Measurements from ENCODE around the gene SLCO6A1.

SLCO6A1 gene

GRCh38 chr5:102450313-102450990 lies 48.3 kb downstream of the SLCO6A1 start:
- no peak for DNase-seq

DNA sequence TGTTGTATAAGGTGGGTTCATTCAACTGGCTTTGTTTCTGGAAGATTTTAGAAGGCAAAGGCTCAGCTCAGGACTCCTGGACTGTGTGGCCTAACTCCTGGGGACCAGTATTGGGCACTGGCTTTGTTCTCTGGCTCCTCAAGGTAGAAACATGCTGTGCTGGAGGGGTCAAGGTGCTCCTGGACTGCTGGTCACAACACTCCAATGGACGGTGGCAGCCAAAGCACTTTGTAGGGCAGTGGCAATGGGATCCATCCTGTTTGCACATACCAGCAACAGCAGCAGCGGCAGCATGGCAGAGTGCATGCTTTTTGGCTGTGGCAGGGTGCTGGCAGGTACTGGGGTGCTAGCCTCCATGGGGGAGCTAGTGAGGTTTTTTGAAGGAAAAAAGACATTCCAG lies 65.3 kb downstream of the SLCO6A1 start:
- no peak for DNase-seq

- DNase-seq, result no peak
These were observed 77.2 kb downstream of the SLCO6A1 start for GRCh38 chr5:102421647-102422046.

- no peak for DNase-seq
These were observed 80.3 kb downstream of the SLCO6A1 start for GRCh38 chr5:102418531-102418930.

DNA sequence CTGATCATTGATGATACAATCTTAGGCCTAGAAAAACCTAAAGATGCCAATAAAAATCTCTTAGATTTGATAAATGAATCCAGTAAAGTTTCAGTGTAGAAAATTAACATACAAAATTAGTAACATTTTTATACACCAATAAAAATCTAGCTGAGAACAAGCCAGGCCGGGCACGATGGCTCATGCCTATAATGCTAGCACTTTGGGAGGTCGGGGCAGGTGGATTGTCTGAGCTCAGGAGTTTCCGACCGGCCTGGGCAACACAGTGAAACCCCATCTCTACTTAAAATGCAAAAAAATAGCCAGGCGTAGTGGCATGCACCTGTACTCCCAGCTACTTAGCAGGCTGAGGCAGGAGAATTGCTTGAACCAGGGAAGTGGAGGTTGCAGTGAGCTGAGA lies 84.4 kb downstream of the SLCO6A1 start:
- DNase-seq, result no peak

- no peak for DNase-seq
These were observed 110.6 kb downstream of the SLCO6A1 start for GRCh38 chr5:102388235-102388634.

DNA sequence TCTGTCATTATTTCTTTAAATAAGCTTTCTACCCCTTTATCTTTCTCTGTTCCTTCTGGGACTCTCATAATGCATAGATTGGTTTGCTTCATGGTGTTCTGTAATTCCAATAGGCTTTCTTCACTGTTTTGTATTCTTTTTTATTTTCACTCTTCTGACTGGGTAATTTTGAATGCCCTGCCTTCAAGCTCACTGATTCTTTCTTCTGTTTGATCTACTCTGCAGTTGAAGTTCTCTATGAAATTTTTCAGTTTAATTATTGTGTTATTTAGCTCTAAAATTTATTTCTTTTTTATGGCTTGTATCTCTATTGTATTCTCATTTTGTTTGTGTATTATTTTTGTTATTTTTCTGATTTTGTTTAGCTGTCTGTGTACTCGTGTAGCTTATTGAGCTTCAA lies 113.4 kb downstream of the SLCO6A1 start:
- DNase-seq, result no peak

DNA sequence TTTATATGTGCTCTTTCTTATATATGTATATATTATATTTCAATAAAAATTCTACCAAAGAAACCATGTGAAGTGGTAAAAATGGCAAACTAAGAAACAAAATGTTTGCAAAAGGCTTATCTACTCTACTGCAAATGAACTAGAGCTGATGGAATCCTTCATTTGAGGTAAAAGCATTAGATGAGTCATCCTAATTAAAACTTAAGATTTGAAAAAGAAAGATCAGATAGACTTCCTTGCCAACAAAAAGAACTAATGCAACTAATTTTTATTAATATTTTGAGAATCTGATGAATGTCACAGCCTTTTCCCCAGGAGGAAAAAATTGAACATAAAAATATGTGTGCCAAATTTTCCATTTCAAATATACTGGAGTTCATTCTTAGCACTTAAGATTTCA lies 118.6 kb downstream of the SLCO6A1 start:
- no peak for DNase-seq

GRCh38 chr5:102375876-102376275 lies 122.9 kb downstream of the SLCO6A1 start:
- DNase-seq, result no peak

DNA sequence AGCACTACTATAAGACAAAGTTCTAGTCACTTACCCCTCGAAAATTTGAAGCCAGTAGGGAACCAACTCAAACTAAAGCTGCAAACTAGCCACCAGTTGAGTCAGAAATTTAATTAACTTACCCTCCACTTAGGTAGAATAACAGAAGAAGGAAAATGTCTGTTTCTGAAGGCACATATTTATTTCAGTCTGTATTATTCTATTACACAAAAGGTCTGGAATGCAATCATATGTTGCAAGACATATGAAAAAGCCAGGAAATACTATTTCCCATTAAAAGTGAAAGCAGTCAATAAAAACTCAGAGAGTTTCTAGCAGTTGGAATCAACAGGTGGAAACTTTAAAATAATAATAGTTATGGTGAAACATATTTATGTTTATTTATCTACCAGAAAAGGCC lies 123.5 kb downstream of the SLCO6A1 start:
- no peak for DNase-seq

GRCh38 chr5:102368392-102368791 lies 130.4 kb downstream of the SLCO6A1 start:
- no peak for DNase-seq

GRCh38 chr5:102341681-102342288 lies 157.0 kb downstream of the SLCO6A1 start:
- no peak for DNase-seq

GRCh38 chr5:102324714-102325113 lies 174.1 kb downstream of the SLCO6A1 start:
- DNase-seq, result no peak
